ENCODE results near the gene ITGAL.

- TF ChIP-seq CTCF (IDR thresholded peaks at IDR 0.05; ENCODE audit: poor library complexity) (no peak), EZH2phosphoT487 (IDR thresholded peaks at IDR 0.05; ENCODE audit: low read depth, severe bottlenecking, unreplicated experiment) (no peak)
These were observed 16.2 kb upstream of the ITGAL start for GRCh38 chr16:30456302-30456701.

Measured in hepatocyte (in vitro differentiated cells).